GM23338 (cell line): ENCODE measurements around the gene TP53I13.

Source experiments
- CREB1 ChIP-seq: fragments of 250-450 bp; sonication (Bioruptor Pico); IDR thresholded peaks from 2 replicates; pipeline ENCODE4 v1.5.0; 2020; ENCODE audit warnings: low read depth, mild to moderate bottlenecking, moderate library complexity
- ETS1 ChIP-seq: IDR thresholded peaks from 2 replicates; pipeline ENCODE4 v1.6.1; 2016; ENCODE audit warnings: antibody characterized with exemption
- EZH2 ChIP-seq: fragments of 200-600 bp; sonication (generic); IDR thresholded peaks from one replicate; pipeline ENCODE4 v1.8.0; 2017; ENCODE audit warnings: antibody characterized with exemption, mild to moderate bottlenecking, low read depth; ENCODE audit not compliant: unreplicated experiment
- JUNB ChIP-seq: IDR thresholded peaks from one replicate; pipeline ENCODE4 v1.6.1; 2016; ENCODE audit warnings: antibody characterized with exemption; ENCODE audit not compliant: unreplicated experiment
- NANOG ChIP-seq: IDR thresholded peaks from 2 replicates; pipeline ENCODE4 v1.6.1; 2016; ENCODE audit warnings: antibody characterized with exemption, borderline replicate concordance
- POLR2AphosphoS5 ChIP-seq: IDR thresholded peaks from 2 replicates; pipeline ENCODE4 v1.6.1; 2016; ENCODE audit warnings: antibody characterized with exemption, low read depth
- REST ChIP-seq: IDR thresholded peaks from one replicate; pipeline ENCODE4 v1.6.1; 2018; ENCODE audit warnings: antibody characterized with exemption; ENCODE audit not compliant: unreplicated experiment
- ZNF331 ChIP-seq: fragments of 250-450 bp; sonication (Bioruptor Pico); IDR thresholded peaks from 2 replicates; pipeline ENCODE4 v1.5.0; 2020; ENCODE audit warnings: low read depth, mild to moderate bottlenecking, moderate library complexity
- TF ChIP-seq, protein P1 (sequence below), 2 experiments: fragments of 200-600 bp in 1 of 2; sonication (generic) in 1 of 2; conservative IDR thresholded peaks; 2 replicates each; pipeline versions ENCODE4 v1.5.1 to v1.6.1; 2016 to 2017; ENCODE audit warnings: antibody characterized with exemption in 2 of 2, low read depth in 2 of 2, mild to moderate bottlenecking in 2 of 2, moderate library complexity in 1 of 2

DNA sequence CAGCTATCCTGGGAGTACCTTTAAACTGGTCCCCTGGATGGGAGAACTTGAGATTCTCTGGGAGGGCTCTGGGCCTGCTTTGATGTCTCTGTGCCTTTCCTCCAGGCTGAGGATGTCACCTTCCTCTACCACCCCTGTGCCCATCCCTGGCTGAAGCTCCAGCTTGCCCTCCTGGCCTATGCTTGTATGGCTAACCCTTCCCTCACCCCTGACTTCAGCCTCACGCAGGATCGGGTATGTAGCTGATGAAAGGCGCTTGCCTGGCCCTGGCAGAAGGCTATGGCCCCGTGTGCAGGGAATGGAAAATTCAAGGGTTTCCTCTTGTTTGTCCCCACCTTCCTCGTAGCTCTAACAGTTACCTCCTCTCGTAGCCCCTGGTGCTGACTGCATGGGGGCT lies 3.0 kb downstream of the TP53I13 start:
- TF ChIP-seq, protein P1, sequence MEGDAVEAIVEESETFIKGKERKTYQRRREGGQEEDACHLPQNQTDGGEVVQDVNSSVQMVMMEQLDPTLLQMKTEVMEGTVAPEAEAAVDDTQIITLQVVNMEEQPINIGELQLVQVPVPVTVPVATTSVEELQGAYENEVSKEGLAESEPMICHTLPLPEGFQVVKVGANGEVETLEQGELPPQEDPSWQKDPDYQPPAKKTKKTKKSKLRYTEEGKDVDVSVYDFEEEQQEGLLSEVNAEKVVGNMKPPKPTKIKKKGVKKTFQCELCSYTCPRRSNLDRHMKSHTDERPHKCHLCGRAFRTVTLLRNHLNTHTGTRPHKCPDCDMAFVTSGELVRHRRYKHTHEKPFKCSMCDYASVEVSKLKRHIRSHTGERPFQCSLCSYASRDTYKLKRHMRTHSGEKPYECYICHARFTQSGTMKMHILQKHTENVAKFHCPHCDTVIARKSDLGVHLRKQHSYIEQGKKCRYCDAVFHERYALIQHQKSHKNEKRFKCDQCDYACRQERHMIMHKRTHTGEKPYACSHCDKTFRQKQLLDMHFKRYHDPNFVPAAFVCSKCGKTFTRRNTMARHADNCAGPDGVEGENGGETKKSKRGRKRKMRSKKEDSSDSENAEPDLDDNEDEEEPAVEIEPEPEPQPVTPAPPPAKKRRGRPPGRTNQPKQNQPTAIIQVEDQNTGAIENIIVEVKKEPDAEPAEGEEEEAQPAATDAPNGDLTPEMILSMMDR (conservative IDR thresholded peaks at IDR 0.05; ENCODE audit: low read depth in 2 of 2), result no peak
- TF ChIP-seq CREB1 (CRISPR knock-in tag) (no peak), EZH2 (no peak), JUNB (no peak), REST (no peak), POLR2AphosphoS5 (no peak), NANOG (no peak), ETS1 (no peak), ZNF331 (CRISPR knock-in tag) (no peak)
